Ishikawa (cell line): ENCODE results near the gene LCNL1.

Experiments
- CEBPB ChIP-seq: IDR thresholded peaks from 2 replicates; pipeline ENCODE4 v1.6.1; 2012
- CREB1 ChIP-seq: IDR thresholded peaks from 2 replicates; pipeline ENCODE4 v1.6.1; 2012; ENCODE audit warnings: low read depth
- EGR1 ChIP-seq: IDR thresholded peaks from 2 replicates; pipeline ENCODE4 v1.6.1; 2012
- EP300 ChIP-seq: IDR thresholded peaks from 2 replicates; pipeline ENCODE4 v1.6.1; 2012; ENCODE audit warnings: borderline replicate concordance
- FOXM1 ChIP-seq: IDR thresholded peaks from 2 replicates; pipeline ENCODE4 v1.6.1; 2012; ENCODE audit warnings: low read depth, borderline replicate concordance
- NFIC ChIP-seq: IDR thresholded peaks from 2 replicates; pipeline ENCODE4 v1.6.1; 2012
- RAD21 ChIP-seq: IDR thresholded peaks from 2 replicates; pipeline ENCODE4 v1.6.1; 2012; ENCODE audit warnings: low read depth
- TAF1 ChIP-seq: IDR thresholded peaks from 2 replicates; pipeline ENCODE4 v1.6.1; 2012; ENCODE audit warnings: low read depth, mild to moderate bottlenecking
- TCF12 ChIP-seq: IDR thresholded peaks from 2 replicates; pipeline ENCODE4 v1.6.1; 2012; ENCODE audit warnings: low read depth
- TEAD4 ChIP-seq: IDR thresholded peaks from 2 replicates; pipeline ENCODE4 v1.6.1; 2012
- YY1 ChIP-seq: IDR thresholded peaks from 2 replicates; pipeline ENCODE4 v1.6.1; 2012; ENCODE audit warnings: low read depth
- ZBTB7A ChIP-seq: IDR thresholded peaks from 2 replicates; pipeline ENCODE4 v1.6.1; 2012; ENCODE audit warnings: low read depth
- TF ChIP-seq, protein P1 (sequence below): IDR thresholded peaks from 2 replicates; pipeline ENCODE4 v1.6.1; 2012
- TF ChIP-seq, protein P2 (sequence below): IDR thresholded peaks from 2 replicates; pipeline ENCODE4 v1.6.1; 2012
- TF ChIP-seq, protein P3 (sequence below): IDR thresholded peaks from 2 replicates; pipeline ENCODE4 v1.6.1; 2012; ENCODE audit warnings: low read depth, mild to moderate bottlenecking

LCNL1 gene

DNA sequence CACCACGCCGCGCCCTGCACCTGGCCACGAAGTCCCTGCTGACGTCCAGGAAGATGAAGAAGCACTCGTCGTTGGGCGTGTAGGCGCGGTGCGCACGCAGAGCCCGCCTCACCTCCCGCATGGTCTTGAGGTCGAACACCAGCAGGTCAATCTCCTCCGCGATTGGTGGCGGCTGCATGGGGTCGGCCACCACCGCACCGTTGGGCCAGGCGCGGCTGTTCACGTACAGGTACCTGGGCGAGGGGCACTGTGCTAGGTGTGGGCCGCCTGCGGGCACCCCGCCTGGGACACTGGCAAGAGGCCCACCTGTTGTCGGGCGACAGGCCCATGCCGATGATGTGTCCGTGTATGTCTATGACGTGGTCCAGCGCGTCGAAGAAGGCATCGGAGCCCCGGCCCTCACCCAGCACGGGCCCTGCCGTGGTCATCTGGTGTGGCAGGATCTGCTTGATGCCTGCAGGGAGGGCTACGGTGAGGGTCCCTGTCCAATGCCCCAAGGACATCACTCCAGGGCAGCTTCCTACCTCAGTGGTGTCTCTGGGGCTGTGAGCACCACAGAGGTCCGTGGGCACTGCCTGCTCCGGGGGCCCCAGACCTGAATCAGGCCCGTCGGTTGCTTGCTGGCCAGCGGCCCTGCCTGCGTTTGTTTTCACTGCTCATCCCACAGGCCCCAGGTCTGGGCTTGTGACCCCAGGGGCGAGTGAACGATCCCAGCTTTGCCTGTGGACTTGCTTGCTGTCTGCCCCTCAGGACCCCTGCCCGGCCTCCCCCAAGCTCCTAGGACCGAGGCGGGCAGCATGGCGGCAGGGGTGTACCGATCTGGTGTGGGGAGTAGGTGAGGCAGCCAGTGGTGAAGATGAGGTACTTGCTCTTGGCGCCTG lies 41.3 kb upstream of the LCNL1 start:
- no peak for TF ChIP-seq ZBTB7A
- TF ChIP-seq, protein P1, sequence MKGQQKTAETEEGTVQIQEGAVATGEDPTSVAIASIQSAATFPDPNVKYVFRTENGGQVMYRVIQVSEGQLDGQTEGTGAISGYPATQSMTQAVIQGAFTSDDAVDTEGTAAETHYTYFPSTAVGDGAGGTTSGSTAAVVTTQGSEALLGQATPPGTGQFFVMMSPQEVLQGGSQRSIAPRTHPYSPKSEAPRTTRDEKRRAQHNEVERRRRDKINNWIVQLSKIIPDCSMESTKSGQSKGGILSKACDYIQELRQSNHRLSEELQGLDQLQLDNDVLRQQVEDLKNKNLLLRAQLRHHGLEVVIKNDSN, result no peak
- TF ChIP-seq EGR1, result no peak
- TF ChIP-seq, protein P2, sequence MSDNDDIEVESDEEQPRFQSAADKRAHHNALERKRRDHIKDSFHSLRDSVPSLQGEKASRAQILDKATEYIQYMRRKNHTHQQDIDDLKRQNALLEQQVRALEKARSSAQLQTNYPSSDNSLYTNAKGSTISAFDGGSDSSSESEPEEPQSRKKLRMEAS, result no peak
- no peak for TF ChIP-seq RAD21
- TF ChIP-seq TCF12, result no peak

- TF ChIP-seq, protein P2, result no peak
- TF ChIP-seq YY1, result no peak
- no peak for TF ChIP-seq EGR1
- TF ChIP-seq EP300, result no peak
- no peak for TF ChIP-seq NFIC
- no peak for TF ChIP-seq CREB1
- TF ChIP-seq, protein P3, sequence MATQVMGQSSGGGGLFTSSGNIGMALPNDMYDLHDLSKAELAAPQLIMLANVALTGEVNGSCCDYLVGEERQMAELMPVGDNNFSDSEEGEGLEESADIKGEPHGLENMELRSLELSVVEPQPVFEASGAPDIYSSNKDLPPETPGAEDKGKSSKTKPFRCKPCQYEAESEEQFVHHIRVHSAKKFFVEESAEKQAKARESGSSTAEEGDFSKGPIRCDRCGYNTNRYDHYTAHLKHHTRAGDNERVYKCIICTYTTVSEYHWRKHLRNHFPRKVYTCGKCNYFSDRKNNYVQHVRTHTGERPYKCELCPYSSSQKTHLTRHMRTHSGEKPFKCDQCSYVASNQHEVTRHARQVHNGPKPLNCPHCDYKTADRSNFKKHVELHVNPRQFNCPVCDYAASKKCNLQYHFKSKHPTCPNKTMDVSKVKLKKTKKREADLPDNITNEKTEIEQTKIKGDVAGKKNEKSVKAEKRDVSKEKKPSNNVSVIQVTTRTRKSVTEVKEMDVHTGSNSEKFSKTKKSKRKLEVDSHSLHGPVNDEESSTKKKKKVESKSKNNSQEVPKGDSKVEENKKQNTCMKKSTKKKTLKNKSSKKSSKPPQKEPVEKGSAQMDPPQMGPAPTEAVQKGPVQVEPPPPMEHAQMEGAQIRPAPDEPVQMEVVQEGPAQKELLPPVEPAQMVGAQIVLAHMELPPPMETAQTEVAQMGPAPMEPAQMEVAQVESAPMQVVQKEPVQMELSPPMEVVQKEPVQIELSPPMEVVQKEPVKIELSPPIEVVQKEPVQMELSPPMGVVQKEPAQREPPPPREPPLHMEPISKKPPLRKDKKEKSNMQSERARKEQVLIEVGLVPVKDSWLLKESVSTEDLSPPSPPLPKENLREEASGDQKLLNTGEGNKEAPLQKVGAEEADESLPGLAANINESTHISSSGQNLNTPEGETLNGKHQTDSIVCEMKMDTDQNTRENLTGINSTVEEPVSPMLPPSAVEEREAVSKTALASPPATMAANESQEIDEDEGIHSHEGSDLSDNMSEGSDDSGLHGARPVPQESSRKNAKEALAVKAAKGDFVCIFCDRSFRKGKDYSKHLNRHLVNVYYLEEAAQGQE, result no peak
- no peak for TF ChIP-seq TAF1
- no peak for TF ChIP-seq RAD21
- no peak for TF ChIP-seq TCF12
- no peak for TF ChIP-seq FOXM1
- no peak for TF ChIP-seq TEAD4
- TF ChIP-seq CEBPB, result no peak
- TF ChIP-seq ZBTB7A, result no peak
- TF ChIP-seq, protein P1, result no peak
Observed at GRCh38 chr9:136942112-136942880, 40.5 kb upstream of the LCNL1 start.

DNA sequence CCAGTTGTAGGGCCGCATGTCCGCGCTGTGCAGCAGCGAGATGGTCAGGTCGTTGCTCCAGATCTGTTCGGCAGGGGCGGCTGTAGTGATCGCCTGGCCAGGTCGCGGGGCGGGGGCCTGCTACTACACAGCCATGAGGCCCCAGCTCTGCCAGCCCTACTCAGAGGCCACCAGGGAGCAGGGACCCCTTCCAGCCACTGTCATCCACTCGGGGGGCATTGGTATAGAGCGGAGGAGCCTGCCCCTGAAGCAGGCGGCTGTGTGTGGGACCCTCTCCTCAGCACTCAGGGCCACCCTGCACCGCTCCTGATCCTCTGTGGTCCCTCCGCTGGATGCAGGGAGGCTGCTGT lies 39.9 kb upstream of the LCNL1 start:
- TF ChIP-seq CEBPB, result no peak
- TF ChIP-seq TAF1, result no peak
- TF ChIP-seq ZBTB7A, result peak; percentile 39; the same call in 1 of the 2 replicates

- TF ChIP-seq, protein P2, result peak; percentile 63; the same call in 1 of the 2 replicates
- TF ChIP-seq TCF12 (peak; percentile 30; the same call in 1 of the 2 replicates), ZBTB7A (no peak; the same call in 1 of the 2 replicates)
- TF ChIP-seq, protein P1, result no peak
Observed at GRCh38 chr9:136943291-136944211, 39.2 kb upstream of the LCNL1 start.

DNA sequence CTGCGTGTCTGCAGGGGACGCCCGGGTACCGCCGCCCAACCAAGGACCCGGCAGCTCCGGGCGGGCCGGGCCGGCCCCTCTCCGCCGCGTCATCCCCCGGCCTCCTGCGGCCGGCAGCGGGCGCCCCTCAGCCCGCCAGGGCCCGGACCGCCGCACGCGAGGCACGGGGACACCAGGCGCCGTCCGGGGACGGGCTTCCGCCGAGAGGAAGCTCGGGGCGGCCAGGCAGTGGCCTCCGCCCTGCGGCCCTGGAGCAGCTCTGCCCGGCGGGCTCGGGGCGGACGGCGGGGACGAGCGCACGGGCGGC lies 38.6 kb upstream of the LCNL1 start:
- TF ChIP-seq TEAD4 (no peak), ZBTB7A (no peak), RAD21 (no peak), CEBPB (no peak), NFIC (no peak), FOXM1 (no peak), TCF12 (no peak), YY1 (no peak), TAF1 (no peak; the same call in 1 of the 2 replicates)
- TF ChIP-seq, protein P1, result no peak
